ENCODE results near the gene SUFU. TPM values are rescaled to one million over a fixed set of nuclear protein-coding genes. Genes with fewer than 3 reads are reported as not detected.

Gene SUFU
- total and polyA plus RNA-seq, 5 donors from 2014 or later: 2.4 to 17.8 (median 5.0) TPM

GRCh38 chr10:102508506-102508905 lies 4.7 kb downstream of the SUFU start:
- no peak overlapping the region for H3K27ac ChIP-seq (ENCODE audit: insufficient read depth, low read length, poor library complexity, severe bottlenecking)
- H3K27me3 Mint-ChIP-seq: no peaks in the 10 kb centered on the region
- H3K9me3 Mint-ChIP-seq: no peaks in the 10 kb centered on the region
- peaks cover 47% of the 10 kb centered on the region for H3K36me3 ChIP-seq (ENCODE audit: control insufficient read depth, insufficient read depth, low read length)
- ATAC-seq (ENCODE audit: low read depth in 2 of 2) (no peak), DNase-seq (no peak)
- H3K4me1 ChIP-seq (ENCODE audit: control insufficient read depth, insufficient read depth, low read length, poor library complexity, severe bottlenecking): peaks cover 16% of the 10 kb centered on the region
- H3K27me3 ChIP-seq (ENCODE audit: control insufficient read depth, insufficient read depth, low read length): no peaks in the 10 kb centered on the region
- H3K4me1 Mint-ChIP-seq: peaks cover 17 to 54% (median 22%) of the 10 kb centered on the region in 4 donors
- H3K4me3 ChIP-seq (ENCODE audit: low read depth, low read length): no peak overlapping the region
- no peaks in the 10 kb centered on the region for H3K9me3 ChIP-seq (ENCODE audit: control insufficient read depth in 2 of 2, low read length in 2 of 2)
- peak overlapping the region in 3 of 4 donors; percentile 10 to 74 (median 64) for H3K4me3 Mint-ChIP-seq
- peak overlapping the region in 1 of 3 donors; percentile 69 for H3K27ac Mint-ChIP-seq
- H3K36me3 Mint-ChIP-seq: peaks cover 24% of the 10 kb centered on the region

DNA sequence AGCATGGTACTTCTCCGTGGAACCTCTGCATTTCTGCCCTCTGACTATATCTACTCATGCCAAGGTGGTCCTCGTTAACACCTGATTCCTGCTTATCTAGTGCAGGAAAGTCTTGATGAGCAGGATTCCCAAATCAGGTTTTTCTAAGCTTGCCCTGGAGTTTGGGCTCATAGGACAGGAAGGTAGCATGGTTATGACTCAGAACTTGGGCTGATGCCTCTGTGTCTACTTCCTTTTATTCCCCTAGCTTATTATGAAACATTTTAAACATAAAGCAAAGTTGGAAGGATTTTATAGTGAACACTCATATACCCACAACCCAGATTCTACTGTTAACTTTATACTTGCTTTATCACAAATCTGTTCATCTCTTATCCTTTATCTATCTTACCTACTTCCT lies 5.6 kb downstream of the SUFU start:
- H3K4me3 Mint-ChIP-seq: peak overlapping the region in 1 of 4 donors; percentile 47
- peaks cover 53% of the 10 kb centered on the region for H3K36me3 ChIP-seq (ENCODE audit: control insufficient read depth, insufficient read depth, low read length)

GRCh38 chr10:102511583-102512274 lies 8.0 kb downstream of the SUFU start:
- H3K9me3 ChIP-seq (ENCODE audit: control insufficient read depth in 2 of 2, low read length in 2 of 2): no peaks in the 10 kb centered on the region
- no peak overlapping the region for H3K27ac ChIP-seq (ENCODE audit: insufficient read depth, low read length, poor library complexity, severe bottlenecking)
- H3K27ac Mint-ChIP-seq: peak overlapping the region; percentile 9 to 48 (median 48)
- peaks cover 28% of the 10 kb centered on the region for H3K36me3 Mint-ChIP-seq
- ATAC-seq (ENCODE audit: low read depth in 2 of 2) (peak in 1 of 2 donors; percentile 57), DNase-seq (no peak)
- H3K27me3 ChIP-seq (ENCODE audit: control insufficient read depth, insufficient read depth, low read length): no peaks in the 10 kb centered on the region
- no peak overlapping the region for H3K4me3 Mint-ChIP-seq
- H3K4me3 ChIP-seq (ENCODE audit: low read depth, low read length): no peak overlapping the region
- H3K27me3 Mint-ChIP-seq: no peaks in the 10 kb centered on the region
- no peaks in the 10 kb centered on the region for H3K9me3 Mint-ChIP-seq
- H3K4me1 Mint-ChIP-seq: peaks cover 9 to 29% (median 14%) of the 10 kb centered on the region in 4 donors
- H3K36me3 ChIP-seq (ENCODE audit: control insufficient read depth, insufficient read depth, low read length): peaks cover 56% of the 10 kb centered on the region
- H3K4me1 ChIP-seq (ENCODE audit: control insufficient read depth, insufficient read depth, low read length, poor library complexity, severe bottlenecking): no peaks in the 10 kb centered on the region

More for the DNA sequence above, 5.6 kb downstream of the SUFU start:
- Histone ChIP-seq H3K27me3 (ENCODE audit: control insufficient read depth, insufficient read depth, low read length) (no peaks in the 10 kb centered on the region), H3K27ac (ENCODE audit: insufficient read depth, low read length, poor library complexity, severe bottlenecking) (no peak overlapping the region), H3K4me1 (ENCODE audit: control insufficient read depth, insufficient read depth, low read length, poor library complexity, severe bottlenecking) (peaks cover 12% of the 10 kb centered on the region), H3K9me3 (ENCODE audit: control insufficient read depth in 2 of 2, low read length in 2 of 2) (no peaks in the 10 kb centered on the region), H3K4me3 (ENCODE audit: low read depth, low read length) (no peak overlapping the region)
- Mint-ChIP-seq H3K27me3 (no peaks in the 10 kb centered on the region), H3K27ac (no peak overlapping the region), H3K4me1 (peaks cover 17 to 51% (median 23%) of the 10 kb centered on the region in 4 donors), H3K36me3 (peaks cover 28% of the 10 kb centered on the region), H3K9me3 (no peaks in the 10 kb centered on the region)
- DNase-seq: no peak
- ATAC-seq (ENCODE audit: low read depth in 2 of 2): peak in 1 of 2 donors; percentile 17

DNA sequence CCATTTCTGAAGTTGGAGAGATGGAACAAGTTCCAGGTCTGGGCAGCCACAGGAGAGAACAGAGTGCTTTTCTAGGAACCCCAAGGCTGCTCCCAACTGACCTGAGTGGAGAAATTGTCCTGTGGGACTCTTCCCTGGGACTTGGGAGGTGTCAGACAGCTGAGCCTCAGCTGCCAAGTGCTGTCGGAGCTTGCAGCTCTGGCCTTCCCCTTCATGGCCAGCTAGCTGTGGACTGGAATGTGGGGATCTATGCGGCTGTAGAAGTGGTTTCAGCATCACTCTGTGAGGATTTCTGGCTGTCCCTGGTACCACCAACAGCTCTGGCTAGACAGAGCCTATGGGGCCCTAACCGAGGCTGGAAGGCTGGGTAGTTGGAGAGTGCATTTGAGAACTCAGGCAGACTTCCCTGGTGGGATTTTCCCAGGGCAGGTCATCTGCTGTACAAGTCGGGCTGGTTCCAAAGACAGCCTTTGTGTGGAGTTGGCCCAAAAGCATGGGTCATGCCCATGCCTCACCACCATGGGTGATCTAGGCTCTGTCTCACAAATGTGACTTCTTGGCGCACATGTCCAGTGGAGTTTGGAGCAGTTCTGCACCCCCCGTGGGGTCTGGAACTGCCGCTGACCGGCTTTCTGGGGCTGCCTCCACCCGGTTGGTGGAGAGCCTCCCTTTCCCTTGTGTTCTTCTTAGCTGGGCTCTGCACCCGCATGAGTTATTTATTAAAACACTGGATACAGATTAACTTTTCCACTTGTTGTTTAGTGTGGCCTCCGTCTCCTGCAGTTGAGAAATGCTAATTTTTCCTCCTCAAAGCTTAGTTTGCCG lies 10.9 kb downstream of the SUFU start:
- Mint-ChIP-seq H3K4me1 (peaks cover 7 to 19% (median 12%) of the 10 kb centered on the region in 4 donors), H3K4me3 (no peak overlapping the region), H3K36me3 (peaks cover 26% of the 10 kb centered on the region), H3K27me3 (no peaks in the 10 kb centered on the region), H3K9me3 (no peaks in the 10 kb centered on the region), H3K27ac (no peak overlapping the region)
- Histone ChIP-seq H3K36me3 (ENCODE audit: control insufficient read depth, insufficient read depth, low read length) (peaks cover 48% of the 10 kb centered on the region), H3K4me1 (ENCODE audit: control insufficient read depth, insufficient read depth, low read length, poor library complexity, severe bottlenecking) (no peaks in the 10 kb centered on the region), H3K27me3 (ENCODE audit: control insufficient read depth, insufficient read depth, low read length) (no peaks in the 10 kb centered on the region), H3K4me3 (ENCODE audit: low read depth, low read length) (no peak overlapping the region), H3K9me3 (ENCODE audit: control insufficient read depth in 2 of 2, low read length in 2 of 2) (no peaks in the 10 kb centered on the region), H3K27ac (ENCODE audit: insufficient read depth, low read length, poor library complexity, severe bottlenecking) (no peak overlapping the region)
- ATAC-seq (ENCODE audit: low read depth in 2 of 2): no peak
- DNase-seq: no peak

DNA sequence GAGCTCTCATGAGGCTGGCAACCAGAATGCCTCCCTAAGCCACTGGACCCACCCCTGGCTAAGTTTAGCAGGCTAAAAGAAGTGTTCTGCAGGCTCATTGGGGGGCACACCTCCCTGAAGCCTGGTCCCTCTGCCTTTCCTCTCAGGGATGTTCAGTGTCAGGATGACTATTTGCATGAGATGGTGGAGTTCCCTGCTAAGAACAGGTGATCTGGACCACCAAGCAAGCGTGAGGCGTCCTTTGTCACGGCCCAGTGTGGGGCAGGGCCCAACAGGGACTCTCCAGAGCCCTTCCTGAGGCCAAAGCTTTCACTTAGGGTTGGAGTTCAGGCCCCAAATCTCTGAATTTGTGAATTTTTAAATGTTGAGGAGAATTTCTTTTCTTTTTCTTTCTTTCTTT lies 12.0 kb downstream of the SUFU start:
- H3K36me3 Mint-ChIP-seq: peaks cover 25% of the 10 kb centered on the region

DNA sequence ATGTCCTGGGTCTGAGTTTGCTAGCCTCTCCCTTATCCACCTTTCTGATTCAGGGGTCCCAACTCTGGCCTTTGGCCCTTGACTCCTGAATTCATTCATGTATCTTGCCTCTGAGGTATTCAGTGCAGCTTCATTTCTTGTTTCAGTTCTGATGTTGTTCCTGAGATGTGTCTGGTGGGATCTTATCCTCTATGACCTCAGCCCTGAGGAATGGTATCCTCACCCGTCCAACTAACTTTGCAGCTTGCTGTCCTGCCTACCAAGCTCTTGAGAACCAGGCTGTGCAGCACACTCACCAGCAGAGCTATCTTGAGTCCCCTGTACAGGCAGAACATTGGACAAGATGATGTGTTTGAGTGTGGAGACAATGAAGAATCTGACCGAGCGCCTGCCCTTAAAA lies 13.8 kb downstream of the SUFU start:
- H3K4me1 Mint-ChIP-seq: peaks cover 12 to 26% (median 19%) of the 10 kb centered on the region in 4 donors
- DNase-seq: no peak

More for the DNA sequence above, 12.0 kb downstream of the SUFU start:
- no peak for ATAC-seq (ENCODE audit: low read depth in 2 of 2)
- H3K27ac Mint-ChIP-seq: no peak overlapping the region
- H3K4me1 Mint-ChIP-seq: peaks cover 12 to 22% (median 14%) of the 10 kb centered on the region in 4 donors
- H3K9me3 ChIP-seq (ENCODE audit: control insufficient read depth in 2 of 2, low read length in 2 of 2): no peaks in the 10 kb centered on the region
- H3K27ac ChIP-seq (ENCODE audit: insufficient read depth, low read length, poor library complexity, severe bottlenecking): no peak overlapping the region
- H3K4me3 Mint-ChIP-seq: no peak overlapping the region
- peaks cover 44% of the 10 kb centered on the region for H3K36me3 ChIP-seq (ENCODE audit: control insufficient read depth, insufficient read depth, low read length)
- no peak for DNase-seq
- H3K4me1 ChIP-seq (ENCODE audit: control insufficient read depth, insufficient read depth, low read length, poor library complexity, severe bottlenecking): no peaks in the 10 kb centered on the region
- H3K27me3 Mint-ChIP-seq: no peaks in the 10 kb centered on the region
- H3K9me3 Mint-ChIP-seq: no peaks in the 10 kb centered on the region
- H3K27me3 ChIP-seq (ENCODE audit: control insufficient read depth, insufficient read depth, low read length): no peaks in the 10 kb centered on the region
- H3K4me3 ChIP-seq (ENCODE audit: low read depth, low read length): no peak overlapping the region

GRCh38 chr10:102519246-102519825 lies 15.6 kb downstream of the SUFU start:
- peaks cover 24% of the 10 kb centered on the region for H3K36me3 ChIP-seq (ENCODE audit: control insufficient read depth, insufficient read depth, low read length)
- H3K27ac ChIP-seq (ENCODE audit: insufficient read depth, low read length, poor library complexity, severe bottlenecking): no peak overlapping the region
- Mint-ChIP-seq H3K27me3 (no peaks in the 10 kb centered on the region), H3K27ac (no peak overlapping the region), H3K9me3 (no peaks in the 10 kb centered on the region), H3K4me1 (peaks cover 12 to 26% (median 21%) of the 10 kb centered on the region in 4 donors), H3K36me3 (peaks cover 26% of the 10 kb centered on the region), H3K4me3 (no peak overlapping the region)
- no peaks in the 10 kb centered on the region for H3K27me3 ChIP-seq (ENCODE audit: control insufficient read depth, insufficient read depth, low read length)
- no peak for DNase-seq
- H3K4me3 ChIP-seq (ENCODE audit: low read depth, low read length): no peak overlapping the region
- ATAC-seq (ENCODE audit: low read depth in 2 of 2): no peak
- H3K4me1 ChIP-seq (ENCODE audit: control insufficient read depth, insufficient read depth, low read length, poor library complexity, severe bottlenecking): no peaks in the 10 kb centered on the region
- no peaks in the 10 kb centered on the region for H3K9me3 ChIP-seq (ENCODE audit: control insufficient read depth in 2 of 2, low read length in 2 of 2)

More for the DNA sequence above, 13.8 kb downstream of the SUFU start:
- Histone ChIP-seq H3K4me1 (ENCODE audit: control insufficient read depth, insufficient read depth, low read length, poor library complexity, severe bottlenecking) (no peaks in the 10 kb centered on the region), H3K4me3 (ENCODE audit: low read depth, low read length) (no peak overlapping the region), H3K9me3 (ENCODE audit: control insufficient read depth in 2 of 2, low read length in 2 of 2) (no peaks in the 10 kb centered on the region), H3K27me3 (ENCODE audit: control insufficient read depth, insufficient read depth, low read length) (no peaks in the 10 kb centered on the region), H3K36me3 (ENCODE audit: control insufficient read depth, insufficient read depth, low read length) (peaks cover 32% of the 10 kb centered on the region), H3K27ac (ENCODE audit: insufficient read depth, low read length, poor library complexity, severe bottlenecking) (no peak overlapping the region)
- Mint-ChIP-seq H3K27ac (no peak overlapping the region), H3K36me3 (peaks cover 23% of the 10 kb centered on the region), H3K27me3 (no peaks in the 10 kb centered on the region), H3K9me3 (no peaks in the 10 kb centered on the region), H3K4me3 (no peak overlapping the region)
- ATAC-seq (ENCODE audit: low read depth in 2 of 2): no peak
